ENCODE results near the gene ZFAND6.

The ZFAND6 gene

GRCh38 chr15:80127911-80128310, 68.4 kb downstream of the ZFAND6 start:
- TF ChIP-seq CTCF (conservative IDR thresholded peaks at IDR 0.05; ENCODE audit: low read length) (no peak), EZH2phosphoT487 (IDR thresholded peaks at IDR 0.05; ENCODE audit: borderline replicate concordance) (no peak)
- H3K9ac ChIP-seq (ENCODE audit: low read depth, low read length, poor library complexity, severe bottlenecking) = no peak overlapping the region
- no peak overlapping the region for H3K4me2 ChIP-seq (ENCODE audit: low read depth, low read length, poor library complexity, severe bottlenecking)
- H2AFZ ChIP-seq (ENCODE audit: low read length) = no peak overlapping the region
- no peaks in the 10 kb centered on the region for H3K9me3 ChIP-seq (ENCODE audit: insufficient read depth, low read depth, low read length)
- H3K27me3 ChIP-seq (ENCODE audit: insufficient read depth, low read length, poor library complexity, severe bottlenecking) = no peaks in the 10 kb centered on the region
- no peaks in the 10 kb centered on the region for H3K9me2 ChIP-seq (replicated peaks; ENCODE audit: low read depth, low read length)
- H3F3A ChIP-seq (ENCODE audit: low read depth) = no peaks in the 10 kb centered on the region
- no peaks in the 10 kb centered on the region for H3K79me2 ChIP-seq (ENCODE audit: insufficient read depth, low read length)
- no peaks in the 10 kb centered on the region for H3K4me1 ChIP-seq (ENCODE audit: insufficient read depth, low read length, poor library complexity, severe bottlenecking)
- no peaks in the 10 kb centered on the region for H4K20me1 ChIP-seq (ENCODE audit: insufficient read depth, low read length, poor library complexity, severe bottlenecking)
- H3K36me3 ChIP-seq (ENCODE audit: insufficient read depth, low read length) = peaks cover 46% of the 10 kb centered on the region
- no peak overlapping the region for H3K4me3 ChIP-seq (ENCODE audit: low read length, poor library complexity, severe bottlenecking)

- H3K36me3 ChIP-seq (ENCODE audit: insufficient read depth, low read length) = peaks cover 33% of the 10 kb centered on the region; the same call in 1 of the 2 replicates
- no peak for TF ChIP-seq CTCF (conservative IDR thresholded peaks at IDR 0.05; ENCODE audit: low read length)
- no peak for TF ChIP-seq EZH2phosphoT487 (IDR thresholded peaks at IDR 0.05; ENCODE audit: borderline replicate concordance)
- H3K9ac ChIP-seq (ENCODE audit: low read depth, low read length, poor library complexity, severe bottlenecking) = no peak overlapping the region
Measured at GRCh38 chr15:80132382-80132781, 72.9 kb downstream of the ZFAND6 start.

GRCh38 chr15:80136854-80137253, 77.4 kb downstream of the ZFAND6 start:
- Histone ChIP-seq H3K36me3 (ENCODE audit: insufficient read depth, low read length) (peaks cover 30% of the 10 kb centered on the region; the same call in 1 of the 2 replicates), H3F3A (ENCODE audit: low read depth) (no peaks in the 10 kb centered on the region), H3K9me2 (replicated peaks; ENCODE audit: low read depth, low read length) (no peaks in the 10 kb centered on the region), H2AFZ (ENCODE audit: low read length) (no peak overlapping the region), H4K20me1 (ENCODE audit: insufficient read depth, low read length, poor library complexity, severe bottlenecking) (no peaks in the 10 kb centered on the region), H3K4me3 (ENCODE audit: low read length, poor library complexity, severe bottlenecking) (no peak overlapping the region), H3K79me2 (ENCODE audit: insufficient read depth, low read length) (no peaks in the 10 kb centered on the region), H3K4me1 (ENCODE audit: insufficient read depth, low read length, poor library complexity, severe bottlenecking) (no peaks in the 10 kb centered on the region), H3K9ac (ENCODE audit: low read depth, low read length, poor library complexity, severe bottlenecking) (no peak overlapping the region), H3K27me3 (ENCODE audit: insufficient read depth, low read length, poor library complexity, severe bottlenecking) (no peaks in the 10 kb centered on the region), H3K9me3 (ENCODE audit: insufficient read depth, low read depth, low read length) (no peaks in the 10 kb centered on the region), H3K4me2 (ENCODE audit: low read depth, low read length, poor library complexity, severe bottlenecking) (no peak overlapping the region)
- TF ChIP-seq EZH2phosphoT487 (IDR thresholded peaks at IDR 0.05; ENCODE audit: borderline replicate concordance) = no peak
- TF ChIP-seq CTCF (conservative IDR thresholded peaks at IDR 0.05; ENCODE audit: low read length) = no peak

More at GRCh38 chr15:80132382-80132781, 72.9 kb downstream of the ZFAND6 start:
- Histone ChIP-seq H3K27me3 (ENCODE audit: insufficient read depth, low read length, poor library complexity, severe bottlenecking) (no peaks in the 10 kb centered on the region), H3K4me1 (ENCODE audit: insufficient read depth, low read length, poor library complexity, severe bottlenecking) (no peaks in the 10 kb centered on the region), H4K20me1 (ENCODE audit: insufficient read depth, low read length, poor library complexity, severe bottlenecking) (no peaks in the 10 kb centered on the region), H3K9me3 (ENCODE audit: insufficient read depth, low read depth, low read length) (no peaks in the 10 kb centered on the region), H3K4me3 (ENCODE audit: low read length, poor library complexity, severe bottlenecking) (no peak overlapping the region), H2AFZ (ENCODE audit: low read length) (no peak overlapping the region), H3K4me2 (ENCODE audit: low read depth, low read length, poor library complexity, severe bottlenecking) (no peak overlapping the region), H3F3A (ENCODE audit: low read depth) (no peaks in the 10 kb centered on the region), H3K79me2 (ENCODE audit: insufficient read depth, low read length) (no peaks in the 10 kb centered on the region), H3K9me2 (replicated peaks; ENCODE audit: low read depth, low read length) (no peaks in the 10 kb centered on the region)
